ENCODE results near the gene OAT. TPM values are rescaled to one million over a fixed set of nuclear protein-coding genes. Genes with fewer than 3 reads are reported as not detected.

Gene OAT
- total RNA-seq, 2 experiments from 2014 or later = 36.5 to 39.6 TPM

DNA sequence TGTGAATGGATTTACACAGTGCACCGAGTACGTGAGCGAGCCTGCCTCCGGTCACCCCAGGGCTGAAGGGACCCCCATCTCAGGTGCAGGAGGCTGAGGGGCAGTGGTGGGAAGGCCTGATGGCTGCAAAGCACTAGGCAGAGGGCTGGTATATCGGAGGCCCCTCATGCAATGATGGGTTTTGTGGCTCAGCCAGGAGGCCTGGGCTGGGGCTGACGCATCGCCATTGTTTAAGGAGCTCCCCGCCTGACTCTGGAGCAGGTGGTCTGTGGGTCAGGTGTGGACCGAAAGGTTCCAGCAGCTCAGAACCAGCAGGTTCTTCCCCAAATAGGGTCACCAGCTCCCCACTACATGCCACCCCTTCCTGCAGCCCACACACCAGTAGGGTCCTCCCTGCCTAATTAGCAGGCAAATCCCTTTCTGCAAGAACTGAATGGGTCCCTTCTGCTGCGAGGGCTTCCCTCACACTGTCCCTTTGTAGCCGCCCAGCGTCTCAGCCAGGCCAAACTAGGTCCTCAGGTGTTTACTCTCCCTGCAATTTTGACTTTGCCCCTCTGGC is 33.0 kb downstream of the OAT start:
- H3K27me3 Mint-ChIP-seq = peaks cover 13% of the 10 kb centered on the region
- ATAC-seq = no peak
- no peaks in the 10 kb centered on the region for H3K9me3 Mint-ChIP-seq (ENCODE audit: low read depth)
- H3K27ac Mint-ChIP-seq = no peak overlapping the region
- no peaks in the 10 kb centered on the region for H3K36me3 Mint-ChIP-seq (ENCODE audit: low read depth)
- intact Hi-C loops (cut with DNase I, micrococcal nuclease) = loop anchor here (5.0 to 10.0 kb wide), 2 partner anchors 121 to 803 kb away; no protein-coding TSS in a partner anchor
- H3K4me1 Mint-ChIP-seq = no peaks in the 10 kb centered on the region
- ChIA-PET CTCF (no interaction called here), POLR2A (no interaction called here)
- no peak overlapping the region for H3K4me3 Mint-ChIP-seq
- DNase-seq = no peak

DNA sequence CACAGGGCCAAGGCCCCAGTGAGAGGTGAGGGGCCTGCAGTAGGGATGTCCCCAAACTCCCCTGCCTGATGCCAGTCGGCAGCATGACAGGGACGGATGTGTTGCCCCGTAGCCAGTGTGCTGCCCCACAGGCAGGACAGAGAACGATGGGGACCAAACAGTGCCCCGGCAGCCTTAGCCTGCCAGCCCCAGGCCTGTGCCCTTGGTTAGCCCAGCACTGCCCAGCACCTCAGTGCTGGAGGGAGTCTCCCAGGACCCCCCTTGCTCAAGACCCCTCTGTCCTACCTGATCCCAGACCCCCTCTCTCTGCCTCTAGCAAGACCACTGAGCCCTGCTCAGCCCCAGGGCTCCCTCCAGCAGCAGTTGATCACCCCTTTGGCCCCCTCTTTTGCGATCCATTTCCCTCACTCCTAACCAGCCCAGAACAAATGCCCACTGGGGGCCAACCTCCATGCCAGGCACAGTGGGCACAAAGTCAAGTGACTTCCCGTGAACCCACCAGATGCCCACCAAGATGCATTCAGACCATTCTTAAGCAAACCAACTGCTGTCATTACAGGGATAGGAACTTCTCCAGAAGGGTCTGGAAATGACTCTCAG is 34.0 kb downstream of the OAT start:
- Mint-ChIP-seq H3K9me3 (ENCODE audit: low read depth) (no peaks in the 10 kb centered on the region), H3K4me3 (no peak overlapping the region), H3K4me1 (no peaks in the 10 kb centered on the region), H3K27me3 (peaks cover 21% of the 10 kb centered on the region), H3K27ac (no peak overlapping the region), H3K36me3 (ENCODE audit: low read depth) (no peaks in the 10 kb centered on the region)
- intact Hi-C loops (cut with DNase I, micrococcal nuclease) = loop anchor here (5.0 to 10.0 kb wide), 2 partner anchors 120 to 802 kb away; no protein-coding TSS in a partner anchor
- POLR2A ChIA-PET = no interaction called here
- CTCF ChIA-PET = no interaction called here
- no peak for ATAC-seq
- DNase-seq = no peak

GRCh38 chr10:124384172-124384571 is 34.6 kb downstream of the OAT start:
- Mint-ChIP-seq H3K27ac (no peak overlapping the region), H3K36me3 (ENCODE audit: low read depth) (no peaks in the 10 kb centered on the region), H3K9me3 (ENCODE audit: low read depth) (no peaks in the 10 kb centered on the region), H3K27me3 (peaks cover 21% of the 10 kb centered on the region), H3K4me3 (no peak overlapping the region), H3K4me1 (no peaks in the 10 kb centered on the region)
- POLR2A ChIA-PET = no interaction called here
- no peak for DNase-seq
- ATAC-seq = no peak
- intact Hi-C loops (cut with DNase I, micrococcal nuclease) = loop anchor here in 1 of 2 experiments (10.0 kb wide), 1 partner anchor 119 kb away; no protein-coding TSS in a partner anchor
- CTCF ChIA-PET = no interaction called here

DNA sequence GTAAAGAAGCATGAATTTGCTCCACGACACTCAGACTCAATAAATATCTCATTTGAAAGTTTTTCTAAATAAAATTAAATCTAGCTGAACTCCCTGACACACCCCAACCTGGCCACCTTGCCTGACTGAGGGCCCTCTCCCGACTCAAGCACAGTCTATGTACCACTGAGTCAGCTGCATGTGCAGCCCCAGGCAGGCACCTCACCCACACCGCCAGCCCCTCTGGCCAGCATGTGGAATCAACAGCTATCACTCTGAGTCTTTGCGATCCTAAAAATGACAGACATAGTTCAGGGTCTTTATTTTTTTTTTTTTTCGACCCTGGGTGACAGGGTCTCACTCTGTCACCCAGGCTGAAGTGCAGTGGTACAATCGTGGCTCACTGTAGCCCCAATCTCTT is 35.2 kb downstream of the OAT start:
- Mint-ChIP-seq H3K27me3 (peaks cover 26% of the 10 kb centered on the region), H3K9me3 (ENCODE audit: low read depth) (no peaks in the 10 kb centered on the region), H3K4me1 (no peaks in the 10 kb centered on the region), H3K4me3 (no peak overlapping the region), H3K36me3 (ENCODE audit: low read depth) (no peaks in the 10 kb centered on the region), H3K27ac (no peak overlapping the region)
- CTCF ChIA-PET = no interaction called here
- DNase-seq (no peak), ATAC-seq (no peak)
- intact Hi-C loops (cut with DNase I, micrococcal nuclease) = loop anchor here in 1 of 2 experiments (10.0 kb wide), 1 partner anchor 119 kb away; no protein-coding TSS in a partner anchor
- POLR2A ChIA-PET = no interaction called here

DNA sequence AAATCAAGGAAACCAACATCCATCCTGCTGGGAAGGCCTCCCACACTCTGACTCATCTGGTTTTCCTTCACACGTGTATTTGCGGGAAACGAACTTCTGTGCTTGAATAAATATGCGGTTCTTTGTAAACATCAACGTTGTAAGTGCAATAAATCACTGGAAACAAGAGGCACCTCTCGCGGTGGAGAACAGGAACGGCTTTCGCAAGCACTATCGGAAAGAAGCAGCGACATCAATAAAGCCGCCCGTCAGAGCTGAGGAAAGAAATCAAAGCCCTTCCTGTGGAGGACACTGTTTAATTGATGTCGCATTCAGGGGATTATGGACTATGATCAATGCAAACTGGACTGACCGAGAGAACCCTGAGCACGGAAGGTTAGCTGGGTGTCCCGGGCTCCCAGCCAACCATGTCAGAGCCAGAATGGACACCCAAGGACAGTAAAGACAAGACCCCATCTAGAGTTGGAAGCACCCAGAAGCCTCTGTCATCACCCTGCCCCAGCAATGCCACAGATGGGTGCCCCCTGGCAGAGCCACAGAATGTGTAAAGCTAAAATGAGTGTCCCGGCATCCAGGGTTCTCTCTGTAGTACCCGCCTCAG is 37.6 kb downstream of the OAT start:
- H3K9me3 Mint-ChIP-seq (ENCODE audit: low read depth) = no peaks in the 10 kb centered on the region
- no peak overlapping the region for H3K4me3 Mint-ChIP-seq
- ChIA-PET CTCF (interaction anchor here (0.9 to 1.1 kb wide), 2 partner anchors 9 to 23 kb away, joined by 3 to 5 read pairs; no protein-coding TSS in a partner anchor), POLR2A (no interaction called here)
- no peaks in the 10 kb centered on the region for H3K4me1 Mint-ChIP-seq
- no peaks in the 10 kb centered on the region for H3K36me3 Mint-ChIP-seq (ENCODE audit: low read depth)
- DNase-seq = no peak
- no peak overlapping the region for H3K27ac Mint-ChIP-seq
- H3K27me3 Mint-ChIP-seq = peaks cover 34% of the 10 kb centered on the region
- no peak for ATAC-seq
- intact Hi-C loops (cut with DNase I, micrococcal nuclease) = loop anchor here in 1 of 2 experiments (10.0 kb wide), 1 partner anchor 116 kb away; no protein-coding TSS in a partner anchor

DNA sequence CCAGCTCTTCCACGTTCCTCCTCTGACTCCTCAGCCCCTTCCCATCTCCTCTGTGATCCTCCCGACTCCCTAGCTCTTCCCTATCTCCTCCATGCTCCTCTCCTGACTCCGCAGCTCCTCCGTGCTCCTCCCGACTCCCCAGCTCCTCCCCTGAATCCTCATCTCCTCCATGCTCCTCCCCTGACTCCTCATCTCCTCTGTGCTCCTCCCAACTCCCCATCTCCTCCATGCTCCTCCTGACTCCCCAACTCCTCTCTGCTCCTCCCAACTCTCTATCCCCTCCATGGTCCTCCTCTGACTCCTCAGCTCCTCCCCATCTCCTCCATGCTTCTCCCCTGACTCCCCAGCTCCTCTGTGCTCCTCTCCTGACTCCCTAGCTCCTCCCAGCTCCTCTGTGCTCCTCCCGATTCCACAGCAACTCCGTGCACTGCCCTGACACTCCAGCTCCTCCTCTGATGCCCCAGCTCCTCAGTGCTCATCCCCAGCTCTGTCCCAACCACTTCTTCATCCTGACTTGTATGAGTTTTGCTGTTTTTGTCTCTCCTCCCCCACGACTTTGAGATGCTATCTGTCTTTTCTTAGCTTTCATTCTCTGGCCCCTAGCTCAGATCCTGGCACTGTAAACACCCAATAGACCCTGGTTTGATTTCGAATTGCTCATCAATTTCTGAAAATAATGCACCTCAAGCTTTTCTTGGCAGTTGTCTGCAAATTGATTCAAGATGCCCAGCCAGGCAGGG is 38.3 kb downstream of the OAT start:
- H3K36me3 Mint-ChIP-seq (ENCODE audit: low read depth) = no peaks in the 10 kb centered on the region
- ATAC-seq (no peak), DNase-seq (no peak)
- intact Hi-C loops (cut with DNase I, micrococcal nuclease) = loop anchor here in 1 of 2 experiments (10.0 kb wide), 1 partner anchor 116 kb away; no protein-coding TSS in a partner anchor
- peaks cover 34% of the 10 kb centered on the region for H3K27me3 Mint-ChIP-seq
- ChIA-PET POLR2A (no interaction called here), CTCF (interaction anchor here (0.6 to 1.1 kb wide), 3 partner anchors 10 to 353 kb away, joined by 3 to 5 read pairs (median 3); no protein-coding TSS in a partner anchor)
- H3K4me3 Mint-ChIP-seq = no peak overlapping the region
- H3K4me1 Mint-ChIP-seq = no peaks in the 10 kb centered on the region
- no peaks in the 10 kb centered on the region for H3K9me3 Mint-ChIP-seq (ENCODE audit: low read depth)
- H3K27ac Mint-ChIP-seq = no peak overlapping the region

DNA sequence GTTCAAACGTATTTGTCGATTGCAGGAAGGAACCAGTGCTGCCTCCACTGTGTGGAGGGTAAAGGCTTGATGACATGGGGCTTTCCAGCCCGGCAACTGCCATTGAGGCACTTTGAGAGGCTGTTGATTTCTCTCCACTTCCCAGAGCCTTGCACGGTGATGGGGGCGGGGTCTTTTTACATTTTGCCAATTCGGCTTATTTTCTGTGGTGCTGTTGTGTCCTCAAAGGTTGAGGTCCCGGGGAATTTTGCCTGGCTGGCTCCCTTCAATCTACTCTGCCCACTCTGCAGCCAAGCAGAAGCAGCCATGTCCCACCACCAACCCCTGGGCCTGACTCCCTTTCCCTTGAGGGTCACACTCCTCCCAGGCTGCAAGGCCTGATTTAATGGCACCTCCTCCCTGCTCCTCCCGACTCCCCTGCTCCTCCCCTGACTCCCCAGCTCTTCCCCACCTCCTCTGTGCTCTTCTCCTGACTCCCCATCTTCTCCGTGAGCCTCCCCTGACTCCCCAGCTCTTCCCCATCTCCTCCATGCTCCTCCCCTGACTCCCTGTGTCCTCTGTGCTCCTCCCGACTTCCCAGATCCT is 39.0 kb downstream of the OAT start:
- POLR2A ChIA-PET = no interaction called here
- intact Hi-C loops (cut with DNase I, micrococcal nuclease) = loop anchor here in 1 of 2 experiments (10.0 kb wide), 1 partner anchor 115 kb away; no protein-coding TSS in a partner anchor
- no peak for ATAC-seq

GRCh38 chr10:124378881-124379471 is 39.7 kb downstream of the OAT start:
- ChIA-PET POLR2A (no interaction called here), CTCF (interaction anchor here (0.6 kb wide), 1 partner anchor 9 kb away, joined by 3 read pairs; no protein-coding TSS in a partner anchor)
- ATAC-seq (no peak), DNase-seq (no peak)
- Mint-ChIP-seq H3K4me3 (no peak overlapping the region), H3K36me3 (ENCODE audit: low read depth) (no peaks in the 10 kb centered on the region), H3K9me3 (ENCODE audit: low read depth) (no peaks in the 10 kb centered on the region), H3K4me1 (no peaks in the 10 kb centered on the region), H3K27me3 (peaks cover 33% of the 10 kb centered on the region), H3K27ac (no peak overlapping the region)
- intact Hi-C loops (cut with DNase I, micrococcal nuclease) = no loop called here

More for the DNA sequence above, 39.0 kb downstream of the OAT start:
- peaks cover 33% of the 10 kb centered on the region for H3K27me3 Mint-ChIP-seq
- CTCF ChIA-PET = no interaction called here
- H3K36me3 Mint-ChIP-seq (ENCODE audit: low read depth) = no peaks in the 10 kb centered on the region
- no peak overlapping the region for H3K4me3 Mint-ChIP-seq
- H3K27ac Mint-ChIP-seq = no peak overlapping the region
- H3K4me1 Mint-ChIP-seq = no peaks in the 10 kb centered on the region
- DNase-seq = no peak
- H3K9me3 Mint-ChIP-seq (ENCODE audit: low read depth) = no peaks in the 10 kb centered on the region

GRCh38 chr10:124378271-124378670 is 40.5 kb downstream of the OAT start:
- no peaks in the 10 kb centered on the region for H3K4me1 Mint-ChIP-seq
- no peaks in the 10 kb centered on the region for H3K36me3 Mint-ChIP-seq (ENCODE audit: low read depth)
- H3K4me3 Mint-ChIP-seq = no peak overlapping the region
- H3K9me3 Mint-ChIP-seq (ENCODE audit: low read depth) = no peaks in the 10 kb centered on the region
- ATAC-seq (no peak), DNase-seq (no peak)
- ChIA-PET POLR2A (no interaction called here), CTCF (interaction anchor here (0.6 kb wide), 1 partner anchor 8 kb away, joined by 3 read pairs; no protein-coding TSS in a partner anchor)
- peaks cover 33% of the 10 kb centered on the region for H3K27me3 Mint-ChIP-seq
- intact Hi-C loops (cut with DNase I, micrococcal nuclease) = no loop called here
- H3K27ac Mint-ChIP-seq = no peak overlapping the region

DNA sequence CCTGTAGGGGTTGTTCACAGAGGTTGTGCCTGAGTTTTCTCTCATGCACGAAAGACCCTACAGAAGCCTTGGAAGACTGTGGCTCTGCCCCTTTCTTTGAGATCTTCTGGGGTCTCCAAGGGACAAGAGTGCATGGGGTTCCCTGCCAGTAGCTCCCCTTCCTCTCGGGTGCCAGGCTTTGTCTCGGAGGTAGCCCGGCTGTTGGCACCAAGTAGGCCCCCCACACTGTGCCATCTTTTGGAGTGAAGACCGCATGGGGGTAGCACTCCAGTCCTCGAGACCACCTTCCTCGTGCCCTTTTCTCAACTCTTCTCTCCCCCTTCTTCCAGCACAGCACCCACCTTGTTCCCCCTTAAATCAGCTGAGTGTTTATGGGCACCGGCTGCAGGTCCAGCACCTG is 41.6 kb downstream of the OAT start:
- no peaks in the 10 kb centered on the region for H3K36me3 Mint-ChIP-seq (ENCODE audit: low read depth)
- ChIA-PET CTCF (no interaction called here), POLR2A (no interaction called here)
- no peaks in the 10 kb centered on the region for H3K4me1 Mint-ChIP-seq
- ATAC-seq = no peak
- H3K4me3 Mint-ChIP-seq = no peak overlapping the region
- no peak for DNase-seq
- no peaks in the 10 kb centered on the region for H3K9me3 Mint-ChIP-seq (ENCODE audit: low read depth)
- intact Hi-C loops (cut with DNase I, micrococcal nuclease) = no loop called here
- peaks cover 33% of the 10 kb centered on the region for H3K27me3 Mint-ChIP-seq
- H3K27ac Mint-ChIP-seq = no peak overlapping the region

GRCh38 chr10:124376411-124376810 is 42.3 kb downstream of the OAT start:
- H3K4me1 Mint-ChIP-seq = no peaks in the 10 kb centered on the region
- H3K27ac Mint-ChIP-seq = no peak overlapping the region
- ChIA-PET CTCF (interaction anchor here (0.6 kb wide), 1 partner anchor 1175 kb away, joined by 3 read pairs; no protein-coding TSS in a partner anchor), POLR2A (no interaction called here)
- intact Hi-C loops (cut with DNase I, micrococcal nuclease) = no loop called here
- DNase-seq (no peak), ATAC-seq (no peak)
- no peaks in the 10 kb centered on the region for H3K9me3 Mint-ChIP-seq (ENCODE audit: low read depth)
- no peak overlapping the region for H3K4me3 Mint-ChIP-seq
- peaks cover 29% of the 10 kb centered on the region for H3K27me3 Mint-ChIP-seq
- H3K36me3 Mint-ChIP-seq (ENCODE audit: low read depth) = no peaks in the 10 kb centered on the region
